Gastrocnemius medialis (tissue), 4 donors: Measurements from ENCODE around the gene ACSL1. TPM values are rescaled to one million over a fixed set of nuclear protein-coding genes. Genes with fewer than 3 reads are reported as not detected.

Source experiments
- ATAC-seq, 2 donors: fragments of 150-250 bp; one replicate each; pipeline ENCODE4 v1.9.1; 2016
- DNase-seq, 2 donors: peaks; one replicate each; pipeline ENCODE4 v3.0.0-alpha.2; 2019
- H3K27ac ChIP-seq, 4 donors: fragments of 200-600 bp; sonication (generic); 1 replicate in 1 of 4; 2 replicates in 3 of 4; pipeline ENCODE4 v1.5.1; 2016 to 2018; ENCODE audit warnings: mild to moderate bottlenecking in 2 of 4, moderate library complexity in 1 of 4
- H3K27me3 ChIP-seq, 3 donors: fragments of 200-600 bp; sonication (generic) in 2 of 3; 1 replicate in 1 of 3; 2 replicates in 2 of 3; pipeline versions ENCODE4 v1.5.1 to v1.6.0; 2016 to 2019; ENCODE audit warnings: mild to moderate bottlenecking in 1 of 3, moderate library complexity in 1 of 3
- H3K36me3 ChIP-seq, 2 donors: fragments of 200-600 bp; sonication (generic) in 1 of 2; one replicate each; pipeline ENCODE4 v1.5.1; 2017 to 2018
- H3K4me1 ChIP-seq, 2 donors: fragments of 200-600 bp; sonication (generic) in 1 of 2; one replicate each; pipeline ENCODE4 v1.5.1; 2016 to 2017; ENCODE audit warnings: mild to moderate bottlenecking in 2 of 2
- H3K4me3 ChIP-seq, 4 donors: fragments of 200-600 bp; sonication (generic) in 3 of 4; 1 replicate in 1 of 4; 2 replicates in 3 of 4; pipeline ENCODE4 v1.5.1; 2016 to 2019; ENCODE audit warnings: mild to moderate bottlenecking in 2 of 4
- H3K9me3 ChIP-seq, 3 donors: fragments of 200-600 bp; sonication (generic) in 2 of 3; 1 replicate in 1 of 3; 2 replicates in 2 of 3; pipeline ENCODE4 v1.5.1; 2016 to 2019
- POLR2A ChIP-seq, 2 donors: fragments of 450-650 bp; IDR thresholded peaks; one replicate each; pipeline ENCODE4 v1.6.1; 2017; ENCODE audit warnings: antibody characterized with exemption in 2 of 2, mild to moderate bottlenecking in 2 of 2, moderate library complexity in 2 of 2
- in situ Hi-C, 4 donors: fragments of 200-750 bp; cut with MboI; loops; one replicate each; pipeline versions ENCODE4 v1.15.0 to v1.8.0; 2017; ENCODE audit warnings: low sequenced_read_pairs in 4 of 4
- intact Hi-C: fragments of 100-400 bp; cut with DNase I; formaldehyde crosslinking; loops from one replicate; pipeline ENCODE4 v1.15.1; 2023; ENCODE audit warnings: low total_unique reads
- total RNA-seq, 4 donors: library from RNA; depleted of rRNA; stranded (reverse); fragments of >200 nt; gene quantifications; one replicate each; pipeline versions ENCODE4 v1.1.0 to v1.2.3, GENCODE V29; 2016
- TF ChIP-seq, protein P1 (sequence below), 5 experiments: fragments of 450-650 bp in 3 of 5; fragments of 200-600 bp in 2 of 5; sonication (generic) in 2 of 5; IDR thresholded peaks in 4 of 5; conservative IDR thresholded peaks in 1 of 5; 1 replicate in 4 of 5; 2 replicates in 1 of 5; pipeline ENCODE4 v1.5.1; 2016 to 2019; ENCODE audit warnings: antibody characterized with exemption in 5 of 5, mild to moderate bottlenecking in 3 of 5, moderate library complexity in 3 of 5

ACSL1 gene
- total RNA-seq, 4 donors from 2014 or later, result 591 to 2,181 (median 1,316) TPM

DNA sequence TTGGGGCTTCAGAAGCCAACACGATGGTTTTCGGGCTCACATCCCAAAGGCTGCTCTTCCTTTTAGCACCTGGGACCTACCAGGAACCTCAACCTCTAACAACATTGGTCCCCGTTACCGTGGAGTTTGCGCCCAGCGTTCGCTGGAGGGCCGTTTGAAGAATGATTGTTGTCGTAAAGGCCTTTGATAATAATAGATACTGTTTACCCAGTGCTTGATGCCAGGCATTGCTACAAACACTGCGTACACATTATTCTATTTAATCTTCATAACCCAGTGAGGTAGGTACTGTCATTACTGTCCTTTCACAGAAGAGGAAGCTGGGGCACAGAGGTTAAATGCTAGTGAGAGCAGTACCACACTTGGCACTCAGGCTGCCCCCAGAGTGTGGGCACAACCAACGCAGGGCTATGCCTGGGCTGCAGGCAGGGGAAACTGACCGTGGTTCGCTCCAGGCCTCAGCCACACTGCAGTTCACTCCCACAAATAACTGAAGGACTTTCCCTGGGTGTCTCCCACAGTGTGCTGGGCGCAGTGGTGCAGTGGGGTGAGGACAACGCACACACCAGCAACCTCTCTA, 1.0 kb upstream of the ACSL1 start:
- H3K9me3 ChIP-seq, result no peaks in the 10 kb centered on the region
- in situ Hi-C loops, result no loop called here

DNA sequence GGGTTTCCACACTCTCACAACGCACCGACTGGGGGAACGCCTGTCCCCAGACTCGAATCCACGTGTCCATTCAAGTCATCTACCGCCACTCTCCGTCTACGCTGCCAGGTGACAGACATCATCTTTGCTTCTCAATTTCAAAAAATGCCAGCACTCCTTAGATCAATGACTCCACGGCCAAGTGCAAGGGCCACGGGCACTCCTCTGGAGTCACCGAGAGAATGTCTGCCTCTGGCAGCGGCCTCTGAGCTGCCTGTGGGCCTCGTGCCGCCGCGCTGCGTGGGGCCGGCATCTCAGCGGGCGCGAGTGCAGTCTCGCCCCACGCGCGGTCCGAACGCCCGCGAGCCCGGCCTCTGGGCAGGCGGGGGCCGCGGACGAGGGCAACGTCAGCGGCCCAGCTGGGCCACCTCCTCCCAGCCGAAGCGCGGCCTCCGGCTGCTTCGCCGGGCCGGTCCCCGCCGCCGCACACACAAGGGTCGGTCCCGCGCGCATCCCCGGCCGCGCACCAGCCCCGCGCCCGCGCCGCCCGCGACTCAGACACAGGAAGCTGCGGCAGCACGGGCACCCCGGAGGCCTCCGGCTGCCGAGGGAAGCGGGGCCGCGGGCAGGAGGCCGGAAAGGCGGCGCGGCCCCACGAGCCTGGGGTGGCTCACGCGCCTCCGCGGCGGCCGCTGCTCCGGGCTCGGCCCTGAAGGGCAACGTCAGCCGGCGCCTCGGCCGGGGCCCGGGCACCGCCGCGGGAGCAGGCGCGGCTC, 450 bp downstream of the ACSL1 start:
- DNase-seq (peak in 1 of 2 donors; percentile 52), ATAC-seq (peak; percentile 27 to 34)
- in situ Hi-C loops (no loop called here), intact Hi-C loops (loop anchor here (5.0 to 10.0 kb wide), 5 partner anchors 82 to 569 kb away; partner anchors contain the start of genes ANKRD37, CENPU, IRF2 and LRP2BP)
- Histone ChIP-seq H3K9me3 (no peaks in the 10 kb centered on the region), H3K36me3 (no peaks in the 10 kb centered on the region), H3K4me1 (peaks cover 44 to 50% of the 10 kb centered on the region in 2 donors), H3K27ac (peak overlapping the region; percentile 97 to 100 (median 98)), H3K4me3 (peak overlapping the region; percentile 64 to 71 (median 68)), H3K27me3 (no peaks in the 10 kb centered on the region)
- TF ChIP-seq, protein P1, sequence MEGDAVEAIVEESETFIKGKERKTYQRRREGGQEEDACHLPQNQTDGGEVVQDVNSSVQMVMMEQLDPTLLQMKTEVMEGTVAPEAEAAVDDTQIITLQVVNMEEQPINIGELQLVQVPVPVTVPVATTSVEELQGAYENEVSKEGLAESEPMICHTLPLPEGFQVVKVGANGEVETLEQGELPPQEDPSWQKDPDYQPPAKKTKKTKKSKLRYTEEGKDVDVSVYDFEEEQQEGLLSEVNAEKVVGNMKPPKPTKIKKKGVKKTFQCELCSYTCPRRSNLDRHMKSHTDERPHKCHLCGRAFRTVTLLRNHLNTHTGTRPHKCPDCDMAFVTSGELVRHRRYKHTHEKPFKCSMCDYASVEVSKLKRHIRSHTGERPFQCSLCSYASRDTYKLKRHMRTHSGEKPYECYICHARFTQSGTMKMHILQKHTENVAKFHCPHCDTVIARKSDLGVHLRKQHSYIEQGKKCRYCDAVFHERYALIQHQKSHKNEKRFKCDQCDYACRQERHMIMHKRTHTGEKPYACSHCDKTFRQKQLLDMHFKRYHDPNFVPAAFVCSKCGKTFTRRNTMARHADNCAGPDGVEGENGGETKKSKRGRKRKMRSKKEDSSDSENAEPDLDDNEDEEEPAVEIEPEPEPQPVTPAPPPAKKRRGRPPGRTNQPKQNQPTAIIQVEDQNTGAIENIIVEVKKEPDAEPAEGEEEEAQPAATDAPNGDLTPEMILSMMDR (IDR thresholded peaks at IDR 0.05 in 4 of 5, conservative IDR thresholded peaks at IDR 0.05 in 1 of 5), result peak in 3 of 5 experiments; percentile 7 to 27 (median 26)
- no peak for TF ChIP-seq POLR2A (IDR thresholded peaks at IDR 0.05)

More for the DNA sequence above, 1.0 kb upstream of the ACSL1 start:
- H3K27ac ChIP-seq, result peak overlapping the region; percentile 85 to 96 (median 94)
- peaks cover 29 to 35% of the 10 kb centered on the region in 2 donors for H3K4me1 ChIP-seq
- intact Hi-C loops, result loop anchor here (1.0 to 10.0 kb wide), 7 partner anchors 80 to 568 kb away; partner anchors contain the start of genes ANKRD37, CENPU, IRF2 and LRP2BP
- no peaks in the 10 kb centered on the region for H3K27me3 ChIP-seq
- peak overlapping the region; percentile 64 to 91 (median 70) for H3K4me3 ChIP-seq
- H3K36me3 ChIP-seq, result no peaks in the 10 kb centered on the region
- ATAC-seq (peak; percentile 1 to 5), DNase-seq (peak in 1 of 2 donors; percentile 30)
- TF ChIP-seq, protein P1 (IDR thresholded peaks at IDR 0.05 in 4 of 5, conservative IDR thresholded peaks at IDR 0.05 in 1 of 5), result no peak
- no peak for TF ChIP-seq POLR2A (IDR thresholded peaks at IDR 0.05)

DNA sequence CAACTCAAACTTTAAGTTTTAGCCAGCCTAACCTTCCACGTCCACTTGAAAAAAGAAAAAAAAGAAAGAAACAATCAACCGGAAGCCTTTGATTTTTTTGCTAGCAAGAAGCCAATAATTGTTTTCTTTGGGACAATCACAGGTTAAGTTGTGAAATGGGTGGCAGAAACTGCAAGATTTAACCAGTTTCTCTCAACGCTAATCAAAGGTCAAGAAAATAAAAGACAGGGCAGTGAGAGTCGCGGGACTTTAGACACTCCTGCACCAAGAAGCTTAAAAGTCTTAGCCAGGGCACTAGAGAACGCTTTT, 1.0 kb downstream of the ACSL1 start:
- Histone ChIP-seq H3K36me3 (no peaks in the 10 kb centered on the region), H3K4me3 (peak overlapping the region; percentile 64 to 71 (median 68)), H3K27ac (peak overlapping the region; percentile 97 to 100 (median 98)), H3K27me3 (no peaks in the 10 kb centered on the region), H3K9me3 (no peaks in the 10 kb centered on the region), H3K4me1 (peaks cover 50 to 56% of the 10 kb centered on the region in 2 donors)
- DNase-seq (no peak), ATAC-seq (no peak)
- peak in 1 of 2 donors; percentile 24 for TF ChIP-seq POLR2A (IDR thresholded peaks at IDR 0.05)
- TF ChIP-seq, protein P1 (IDR thresholded peaks at IDR 0.05 in 4 of 5, conservative IDR thresholded peaks at IDR 0.05 in 1 of 5), result no peak
- intact Hi-C loops (loop anchor here (5.0 to 10.0 kb wide), 5 partner anchors 83 to 570 kb away; partner anchors contain the start of genes ANKRD37, CENPU, IRF2 and LRP2BP), in situ Hi-C loops (loop anchor here in 2 of 4 donors (5.0 to 25.0 kb wide), 2 partner anchors 77 to 763 kb away; no protein-coding TSS in a partner anchor)

DNA sequence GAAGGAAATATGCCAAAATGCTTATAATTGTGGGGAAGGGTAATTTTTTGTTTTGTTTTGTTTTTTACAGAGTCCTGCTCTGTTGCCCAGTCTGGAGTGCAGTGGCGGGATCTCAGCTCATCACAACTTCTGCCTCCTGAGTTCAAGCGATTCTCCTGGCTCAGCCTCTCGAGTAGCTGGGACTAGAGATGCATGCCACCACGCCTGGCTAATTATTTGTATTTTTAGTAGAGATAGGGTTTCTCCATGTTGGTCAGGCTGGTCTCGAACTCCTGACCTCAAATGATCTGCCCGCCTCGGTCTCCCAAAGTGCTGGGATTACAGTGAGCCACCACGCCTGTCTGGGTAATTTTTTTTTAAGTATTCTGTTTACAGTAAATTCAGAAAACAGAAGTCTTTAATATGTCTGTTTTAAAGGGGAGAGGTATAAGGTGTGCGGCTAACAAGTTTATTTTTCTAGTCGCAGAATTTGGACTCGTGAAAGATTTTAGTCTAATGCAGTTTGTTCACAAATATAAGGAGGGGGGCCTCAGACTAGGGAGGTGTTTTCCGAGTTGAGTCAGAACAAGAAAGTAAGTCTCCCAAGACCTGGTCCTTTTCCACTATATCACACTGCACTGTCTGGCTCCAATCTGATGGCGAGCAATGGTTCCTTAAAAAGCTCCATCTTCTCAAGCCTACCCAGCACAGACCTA, 1.5 kb downstream of the ACSL1 start:
- H3K4me1 ChIP-seq, result peaks cover 55 to 61% of the 10 kb centered on the region in 2 donors
- peak overlapping the region; percentile 97 to 100 (median 98) for H3K27ac ChIP-seq
- no peaks in the 10 kb centered on the region for H3K36me3 ChIP-seq
- TF ChIP-seq, protein P1 (IDR thresholded peaks at IDR 0.05 in 4 of 5, conservative IDR thresholded peaks at IDR 0.05 in 1 of 5), result no peak
- TF ChIP-seq POLR2A (IDR thresholded peaks at IDR 0.05), result no peak
- intact Hi-C loops, result loop anchor here (10.0 kb wide), 3 partner anchors 291 to 571 kb away; partner anchors contain the start of genes ANKRD37, IRF2 and LRP2BP
- H3K9me3 ChIP-seq, result no peaks in the 10 kb centered on the region
- in situ Hi-C loops, result loop anchor here in 2 of 4 donors (5.0 to 25.0 kb wide), 2 partner anchors 77 to 763 kb away; no protein-coding TSS in a partner anchor
- ATAC-seq (no peak), DNase-seq (no peak)
- H3K27me3 ChIP-seq, result no peaks in the 10 kb centered on the region
- H3K4me3 ChIP-seq, result peak overlapping the region; percentile 64 to 71 (median 68)
